ENCODE data around the gene BAIAP2L2.

Gene BAIAP2L2

DNA sequence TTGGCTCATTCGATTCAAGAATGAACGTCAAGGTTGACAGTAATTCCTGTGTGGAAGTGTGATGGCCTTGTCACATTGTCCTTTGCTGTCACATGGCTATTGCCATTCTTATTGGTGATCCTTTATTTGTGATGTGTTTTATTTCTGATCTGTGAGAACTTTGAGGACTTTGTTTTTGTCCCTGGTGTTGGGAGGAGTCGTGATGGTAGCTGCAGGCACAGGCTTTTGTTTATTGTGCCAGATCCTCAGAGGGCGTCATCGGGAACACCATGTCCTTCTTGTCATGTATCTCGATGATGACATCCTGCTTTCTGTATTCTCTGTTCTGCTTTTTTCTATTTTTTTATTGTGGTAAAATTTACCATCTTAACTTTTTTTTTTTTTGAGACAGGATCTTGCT lies 47.7 kb downstream of the BAIAP2L2 start:
- no peak overlapping the region for H3K4me3 ChIP-seq (ENCODE audit: low read depth, low read length)
- TF ChIP-seq, protein P1, sequence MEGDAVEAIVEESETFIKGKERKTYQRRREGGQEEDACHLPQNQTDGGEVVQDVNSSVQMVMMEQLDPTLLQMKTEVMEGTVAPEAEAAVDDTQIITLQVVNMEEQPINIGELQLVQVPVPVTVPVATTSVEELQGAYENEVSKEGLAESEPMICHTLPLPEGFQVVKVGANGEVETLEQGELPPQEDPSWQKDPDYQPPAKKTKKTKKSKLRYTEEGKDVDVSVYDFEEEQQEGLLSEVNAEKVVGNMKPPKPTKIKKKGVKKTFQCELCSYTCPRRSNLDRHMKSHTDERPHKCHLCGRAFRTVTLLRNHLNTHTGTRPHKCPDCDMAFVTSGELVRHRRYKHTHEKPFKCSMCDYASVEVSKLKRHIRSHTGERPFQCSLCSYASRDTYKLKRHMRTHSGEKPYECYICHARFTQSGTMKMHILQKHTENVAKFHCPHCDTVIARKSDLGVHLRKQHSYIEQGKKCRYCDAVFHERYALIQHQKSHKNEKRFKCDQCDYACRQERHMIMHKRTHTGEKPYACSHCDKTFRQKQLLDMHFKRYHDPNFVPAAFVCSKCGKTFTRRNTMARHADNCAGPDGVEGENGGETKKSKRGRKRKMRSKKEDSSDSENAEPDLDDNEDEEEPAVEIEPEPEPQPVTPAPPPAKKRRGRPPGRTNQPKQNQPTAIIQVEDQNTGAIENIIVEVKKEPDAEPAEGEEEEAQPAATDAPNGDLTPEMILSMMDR (IDR thresholded peaks at IDR 0.05; ENCODE audit: low read depth, low read length), result no peak

DNA sequence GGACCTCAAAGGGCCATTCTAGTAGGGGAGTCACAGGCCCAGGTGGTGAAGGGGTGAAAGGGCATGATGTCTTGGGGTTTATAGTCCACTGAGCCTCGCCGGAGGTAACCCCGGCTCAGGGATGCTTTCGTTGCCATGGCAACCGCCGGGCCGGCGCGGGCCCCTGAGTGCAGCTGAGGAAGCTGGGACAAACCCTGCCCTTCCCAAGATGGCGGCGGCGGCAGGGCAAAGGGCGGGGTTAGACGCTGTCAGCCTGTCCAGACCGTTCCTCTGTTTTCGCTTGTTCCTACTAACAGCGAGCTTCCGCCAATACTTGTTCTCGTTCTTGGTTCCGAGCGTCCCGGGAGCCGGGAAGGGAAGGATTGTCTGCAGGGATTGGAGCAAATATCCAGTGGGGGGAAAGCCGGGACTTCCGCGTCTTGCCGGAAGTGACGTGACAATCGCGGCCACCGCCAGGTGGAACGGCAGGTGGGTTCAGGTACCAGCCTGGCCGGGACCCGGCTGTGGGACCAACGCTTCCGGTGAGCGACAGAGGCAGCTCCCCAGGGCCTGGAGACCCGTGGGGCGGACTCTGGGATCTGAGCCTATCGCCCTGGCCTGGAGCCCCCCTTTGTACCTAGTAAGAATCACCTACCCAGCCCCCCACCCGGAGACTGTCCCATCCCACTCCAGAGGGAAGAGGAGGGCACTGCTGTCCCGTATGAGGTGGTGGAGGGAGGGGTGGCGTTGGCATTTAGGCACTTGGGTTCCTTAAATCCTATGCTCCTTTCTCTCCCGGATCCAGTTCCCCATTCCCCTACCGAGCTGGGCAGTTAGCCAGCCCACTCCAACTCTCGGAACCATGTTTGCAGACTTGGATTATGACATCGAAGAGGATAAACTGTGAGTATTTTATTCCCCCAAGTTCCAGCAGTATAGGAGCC lies 53.3 kb downstream of the BAIAP2L2 start, which contains the start of gene PICK1:
PICK1 (plus strand) TSS at position 436 of the 923 bp plus-strand sequence; CDS start at position 842, 406 bp downstream.
- TF ChIP-seq, protein P1 (IDR thresholded peaks at IDR 0.05; ENCODE audit: low read depth, low read length), result no peak
- H3K4me3 ChIP-seq (ENCODE audit: low read depth, low read length), result peak within 1 kb of the TSS; percentile 61

DNA sequence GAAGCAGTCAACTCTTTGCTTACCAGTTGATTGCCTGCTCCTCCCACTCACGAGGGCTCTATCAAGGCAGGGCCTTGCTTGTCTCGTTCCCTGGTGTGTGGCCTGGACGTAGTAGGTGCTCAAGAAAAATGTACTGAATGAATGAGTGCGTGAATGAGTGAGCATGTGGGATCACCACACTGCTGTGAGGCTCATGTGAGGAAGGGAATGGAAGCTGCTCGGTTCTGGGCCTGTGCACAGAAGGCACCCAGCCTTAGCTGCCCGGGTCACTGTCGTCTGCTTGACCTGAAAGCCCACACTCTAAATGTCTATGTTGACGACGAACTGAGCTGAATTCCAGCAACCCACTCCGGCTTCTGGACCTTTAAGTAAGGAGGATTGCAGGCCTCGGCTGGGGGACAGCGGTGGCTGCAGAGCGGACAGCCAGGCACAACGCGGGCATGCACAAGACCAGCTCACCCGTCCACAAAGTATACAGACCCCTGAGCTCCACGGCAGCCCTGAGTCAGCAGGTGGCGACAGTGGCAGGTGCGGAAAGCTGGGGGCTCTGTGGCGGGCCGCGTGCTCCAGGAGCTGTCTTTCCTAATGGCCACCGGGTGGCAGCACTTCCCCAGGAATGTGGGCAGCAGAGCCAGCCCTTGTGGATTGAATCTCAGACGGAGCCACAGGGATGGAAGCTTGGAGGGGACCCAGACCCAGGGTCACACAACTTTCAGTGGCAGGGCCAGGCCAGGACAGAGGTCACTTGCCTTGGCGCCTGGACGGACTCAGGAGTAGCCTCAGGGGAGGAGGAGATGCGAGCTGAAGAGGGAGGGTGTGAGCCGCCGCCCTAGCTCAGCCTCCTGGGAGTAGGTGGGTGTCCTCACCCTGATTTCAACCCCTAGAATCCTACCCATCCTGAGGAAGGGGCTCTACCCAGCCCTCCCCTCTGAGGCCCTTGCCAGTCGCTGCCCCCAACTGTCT lies 58.3 kb downstream of the BAIAP2L2 start:
- TF ChIP-seq, protein P1 (IDR thresholded peaks at IDR 0.05; ENCODE audit: low read depth, low read length), result peak; percentile 62
- no peak overlapping the region for H3K4me3 ChIP-seq (ENCODE audit: low read depth, low read length)

DNA sequence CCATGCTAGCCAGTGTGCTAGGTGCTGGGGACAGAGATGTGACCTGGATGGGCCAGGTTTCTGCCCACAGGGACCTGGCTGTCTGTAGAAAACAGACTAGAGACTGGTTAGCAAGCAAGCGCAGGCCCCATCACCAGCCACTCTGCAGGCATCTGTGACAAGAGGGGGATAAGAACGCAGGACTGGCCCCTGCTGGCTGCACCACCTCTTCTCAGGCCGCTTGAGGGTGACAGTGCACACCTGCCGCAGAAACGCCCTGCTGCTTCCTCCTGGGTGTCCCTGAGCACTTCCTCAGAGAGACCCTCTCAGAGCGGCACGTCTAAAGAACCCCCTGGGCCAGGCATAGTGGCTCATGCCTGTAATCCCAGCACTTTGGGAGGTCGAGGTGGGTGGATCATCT lies 59.2 kb downstream of the BAIAP2L2 start:
- TF ChIP-seq, protein P1 (IDR thresholded peaks at IDR 0.05; ENCODE audit: low read depth, low read length), result no peak
- no peak overlapping the region for H3K4me3 ChIP-seq (ENCODE audit: low read depth, low read length)

DNA sequence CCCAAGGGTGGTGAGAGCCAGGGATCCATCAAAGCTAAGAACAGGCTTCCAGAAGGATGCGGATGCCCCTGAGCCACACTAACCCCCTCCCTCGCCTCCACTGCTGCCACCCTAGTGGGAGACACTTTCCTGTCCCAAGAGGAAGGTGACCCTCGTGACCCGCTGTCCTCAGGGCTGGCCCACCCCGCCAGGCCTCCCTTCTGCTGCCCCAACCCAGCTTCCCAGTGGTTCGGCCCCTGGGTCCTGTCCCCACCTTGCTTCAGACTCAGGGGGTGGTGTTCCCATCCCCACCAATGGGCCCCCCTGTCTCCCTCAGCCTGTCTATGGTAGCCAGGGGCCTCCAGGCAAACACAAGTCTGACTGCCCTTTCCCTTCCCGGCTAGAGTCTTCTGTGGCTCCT lies 59.8 kb downstream of the BAIAP2L2 start:
- no peak overlapping the region for H3K4me3 ChIP-seq (ENCODE audit: low read depth, low read length)
- TF ChIP-seq, protein P1 (IDR thresholded peaks at IDR 0.05; ENCODE audit: low read depth, low read length), result no peak

DNA sequence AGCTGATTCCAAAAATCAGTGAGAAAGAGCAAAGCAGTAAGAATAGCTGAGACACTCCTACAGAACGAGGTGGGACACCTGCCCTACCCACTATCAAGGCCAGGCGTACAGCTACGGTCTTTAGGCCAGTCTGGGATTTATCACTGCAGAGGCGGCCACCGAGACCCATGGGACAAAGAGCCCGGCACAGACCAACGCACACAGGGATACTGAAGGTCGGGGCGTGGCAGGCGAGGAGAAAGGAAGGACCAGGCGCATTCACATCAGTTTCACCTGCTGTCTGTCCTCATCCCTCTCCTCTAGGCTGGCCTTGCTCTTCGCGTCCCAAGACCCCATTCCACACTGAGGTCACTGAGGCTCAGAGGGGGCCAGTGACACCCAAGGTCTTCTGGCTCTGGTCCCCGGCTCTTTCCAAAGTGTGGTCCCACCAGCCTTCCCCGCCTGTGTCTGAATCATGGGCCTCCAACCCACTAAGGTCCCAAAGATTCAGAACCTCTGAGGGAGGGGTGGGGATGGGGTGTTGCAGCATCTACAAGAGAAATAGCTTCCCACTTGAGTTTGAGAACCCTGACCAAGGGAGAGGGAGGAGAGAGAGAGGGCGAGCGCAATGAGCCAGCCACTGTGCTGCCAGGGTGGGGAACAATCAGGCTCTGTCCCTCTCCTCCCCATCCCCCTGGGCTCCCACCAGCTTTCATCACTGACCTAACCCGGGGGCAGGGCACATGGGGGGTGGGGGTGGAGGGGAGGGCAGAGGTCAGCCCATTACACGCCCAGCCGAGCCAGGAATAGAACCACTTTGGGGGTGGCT lies 60.5 kb downstream of the BAIAP2L2 start:
- TF ChIP-seq, protein P1 (IDR thresholded peaks at IDR 0.05; ENCODE audit: low read depth, low read length), result no peak
- no peak overlapping the region for H3K4me3 ChIP-seq (ENCODE audit: low read depth, low read length)

Measured in WI38 (cell line).